Fibroblast of peridontal ligament (primary cell): Measurements from ENCODE around the gene CUL5.
"Not testable (repeated sequence)": the region's sequence is repeated elsewhere in the genome, so short reads cannot be mapped to it uniquely, and the experiment has no call there.

ENCODE experiments used
- DNase-seq: peaks from one replicate; pipeline ENCODE4 v3.0.0-alpha.2; 2010; ENCODE audit errors: extremely low read depth

CUL5 gene

GRCh38 chr11:108025387-108026080, 16.8 kb downstream of the CUL5 start:
- DNase-seq: no peak

GRCh38 chr11:108027057-108027456, 18.4 kb downstream of the CUL5 start:
- DNase-seq: no peak

- DNase-seq: not testable (repeated sequence)
Measured at GRCh38 chr11:108028822-108029441, 20.2 kb downstream of the CUL5 start.

- not testable (repeated sequence) for DNase-seq
Measured at GRCh38 chr11:108031604-108032003, 22.9 kb downstream of the CUL5 start.

- DNase-seq: no peak
Measured at GRCh38 chr11:108032800-108033199, 24.1 kb downstream of the CUL5 start.

- no peak for DNase-seq
Measured at GRCh38 chr11:108034034-108034433, 25.3 kb downstream of the CUL5 start.

- DNase-seq: no peak
Measured at GRCh38 chr11:108034952-108035351, 26.3 kb downstream of the CUL5 start.

GRCh38 chr11:108035690-108036089, 27.0 kb downstream of the CUL5 start:
- peak; percentile 9 for DNase-seq

- DNase-seq: no peak
Measured at GRCh38 chr11:108037211-108037610, 28.5 kb downstream of the CUL5 start.

- peak; percentile 72 for DNase-seq
Measured at GRCh38 chr11:108037636-108038035, 28.9 kb downstream of the CUL5 start.

- no peak for DNase-seq
Measured at GRCh38 chr11:108048269-108048668, 39.6 kb downstream of the CUL5 start.

- DNase-seq: no peak
Measured at GRCh38 chr11:108062336-108062735, 53.6 kb downstream of the CUL5 start.

- no peak for DNase-seq
Measured at GRCh38 chr11:108063410-108063809, 54.7 kb downstream of the CUL5 start.

GRCh38 chr11:108069947-108070346, 61.2 kb downstream of the CUL5 start:
- DNase-seq: peak; percentile 78

- no peak for DNase-seq
Measured at GRCh38 chr11:108084811-108085210, 76.1 kb downstream of the CUL5 start.

- no peak for DNase-seq
Measured at GRCh38 chr11:108085672-108086071, 77.0 kb downstream of the CUL5 start.

- no peak for DNase-seq
Measured at GRCh38 chr11:108092134-108092533, 83.4 kb downstream of the CUL5 start.

- peak; percentile 22 for DNase-seq
Measured at GRCh38 chr11:108093128-108093904, 84.6 kb downstream of the CUL5 start.

- DNase-seq: no peak
Measured at GRCh38 chr11:108097179-108097578, 88.5 kb downstream of the CUL5 start.

GRCh38 chr11:108101090-108101775, 92.5 kb downstream of the CUL5 start:
- DNase-seq: no peak

GRCh38 chr11:108111126-108111525, 102.4 kb downstream of the CUL5 start:
- DNase-seq: no peak

GRCh38 chr11:108112057-108112456, 103.4 kb downstream of the CUL5 start:
- peak; percentile 11 for DNase-seq
